GM18499 (cell line): ENCODE measurements around the gene ITIH3.

Experiments
- ATAC-seq: cut with Tn5 transposase; IDR thresholded peaks from one replicate; pipeline ENCODE4 v1.9.1; 2021; ENCODE audit warnings: moderate number of reproducible peaks; ENCODE audit not compliant: insufficient read depth, unreplicated experiment

ITIH3 gene

DNA sequence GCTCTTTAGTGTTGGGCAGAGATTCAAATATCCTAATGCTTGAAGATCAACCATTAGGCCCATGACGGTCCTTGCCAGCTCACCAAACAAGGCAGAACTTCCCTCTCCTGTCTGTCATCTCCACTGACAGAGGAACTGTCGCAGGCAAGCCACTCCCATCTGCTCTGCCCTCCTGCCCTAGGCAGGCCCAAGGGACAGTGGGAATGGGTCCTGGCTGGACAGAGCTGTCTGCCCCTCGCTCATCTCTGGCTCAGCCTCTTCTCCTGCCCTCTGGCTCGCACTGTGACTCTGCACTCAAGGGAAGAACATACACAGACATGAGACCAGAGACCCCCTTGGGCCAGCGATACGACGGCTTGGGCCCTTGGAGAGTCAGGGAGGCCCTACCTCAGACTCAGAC, 47.8 kb downstream of the ITIH3 start:
- ATAC-seq, result no peak

DNA sequence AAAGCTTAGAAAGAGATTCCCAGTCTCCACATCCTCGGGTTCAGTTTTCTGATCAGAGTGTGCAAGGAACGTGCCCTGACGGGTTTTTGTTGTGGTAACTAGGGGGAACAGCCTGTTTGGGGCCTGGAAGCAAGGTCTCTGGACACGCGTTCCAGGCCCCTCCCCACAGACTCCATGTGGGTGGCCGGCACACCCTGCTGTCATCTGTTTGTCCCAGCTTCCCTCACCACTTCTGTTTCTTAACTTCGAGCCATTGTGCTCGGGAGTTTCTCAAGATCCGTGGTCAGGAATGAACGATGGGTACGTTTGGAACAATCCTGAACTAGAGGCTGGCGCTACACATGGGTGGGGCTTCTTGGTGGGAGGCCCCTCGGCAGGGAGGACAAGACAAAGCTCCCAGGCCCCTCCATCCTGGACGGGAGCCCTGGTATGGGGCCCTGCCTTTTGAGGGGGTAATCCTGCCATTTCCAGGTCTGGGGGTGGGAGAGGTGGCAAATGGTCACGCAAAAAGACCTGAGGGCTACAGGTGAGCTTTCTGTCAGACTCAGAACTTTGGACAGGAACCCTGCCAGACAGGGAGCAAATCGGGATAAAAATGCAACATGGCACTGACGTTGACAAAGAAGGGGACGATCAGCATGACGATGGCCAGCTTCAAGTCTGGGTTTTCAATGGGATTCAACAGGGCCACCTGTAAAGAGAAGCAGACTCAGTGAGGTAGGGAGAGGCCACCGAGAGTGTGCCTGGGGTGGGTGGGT, 48.7 kb downstream of the ITIH3 start:
- ATAC-seq, result no peak

DNA sequence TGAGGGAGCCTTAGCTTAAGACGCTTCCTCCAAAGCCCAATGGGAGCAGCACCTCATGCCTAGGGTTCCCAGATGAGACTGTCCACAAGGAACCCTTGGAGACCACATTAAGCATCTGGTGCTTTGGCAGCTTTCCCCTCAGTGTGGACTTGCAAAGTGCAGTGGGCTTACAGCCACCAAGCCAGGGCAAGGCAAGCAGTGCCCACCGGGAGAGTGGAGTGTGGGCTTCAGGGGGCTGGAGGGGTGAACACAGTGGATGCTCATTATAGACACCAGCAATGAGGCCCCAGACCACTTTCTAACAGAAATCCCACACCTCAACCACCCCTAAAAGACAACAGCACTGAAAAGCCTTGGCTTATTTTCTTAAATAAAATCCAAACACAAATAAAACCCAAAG, 49.3 kb downstream of the ITIH3 start:
- ATAC-seq, result no peak

DNA sequence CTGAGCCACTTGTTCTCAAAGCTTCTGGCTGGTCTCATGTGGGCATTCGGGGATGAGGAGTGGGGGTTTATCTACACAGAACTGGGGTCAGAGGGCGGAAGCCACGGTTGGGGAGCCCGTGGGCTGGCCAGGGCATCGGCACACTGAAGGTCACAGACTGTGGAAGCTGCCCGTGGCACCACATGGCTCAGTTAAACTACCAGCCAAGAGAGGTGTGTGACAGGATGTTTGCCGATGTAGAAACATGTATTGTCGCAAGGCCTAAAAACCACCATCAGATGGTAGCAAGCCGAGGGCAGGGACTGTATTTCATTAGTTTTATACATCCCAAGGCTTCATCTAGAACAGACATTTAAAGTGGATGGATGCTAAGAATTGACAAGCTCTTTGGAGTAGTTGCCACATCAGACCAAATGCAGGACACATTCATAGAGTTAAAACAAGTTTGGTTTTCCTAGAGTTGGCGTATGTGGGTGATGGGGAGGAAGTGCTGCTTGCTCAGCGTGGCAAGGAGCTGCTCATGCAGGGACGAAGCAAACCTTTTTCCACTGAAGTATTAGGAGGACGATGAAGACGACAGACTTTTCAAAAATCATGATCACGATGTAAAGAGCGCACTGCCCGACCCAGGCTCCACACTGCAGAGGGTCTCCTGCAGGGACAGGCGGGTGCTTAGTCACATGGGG, 49.8 kb downstream of the ITIH3 start:
- ATAC-seq, result no peak

DNA sequence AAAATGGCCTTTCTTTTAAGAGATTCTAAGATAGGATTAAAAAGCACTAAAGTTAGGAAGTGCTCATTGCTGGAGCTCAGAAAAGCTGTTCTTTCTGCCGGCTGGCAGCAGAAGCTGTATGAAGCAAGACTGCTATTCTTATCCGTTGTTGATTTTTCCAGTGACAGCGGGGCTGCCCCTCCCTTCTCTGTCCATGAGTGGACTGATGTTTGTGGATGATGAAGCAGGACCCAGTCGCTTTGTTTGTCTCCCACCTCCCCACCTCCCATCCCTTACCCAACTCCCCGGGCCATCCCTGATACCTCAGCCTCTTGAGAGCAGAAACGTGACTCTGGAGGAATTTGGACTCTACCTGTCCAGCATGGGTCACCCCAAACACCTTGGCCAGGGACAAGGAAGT, 50.6 kb downstream of the ITIH3 start:
- ATAC-seq, result no peak

DNA sequence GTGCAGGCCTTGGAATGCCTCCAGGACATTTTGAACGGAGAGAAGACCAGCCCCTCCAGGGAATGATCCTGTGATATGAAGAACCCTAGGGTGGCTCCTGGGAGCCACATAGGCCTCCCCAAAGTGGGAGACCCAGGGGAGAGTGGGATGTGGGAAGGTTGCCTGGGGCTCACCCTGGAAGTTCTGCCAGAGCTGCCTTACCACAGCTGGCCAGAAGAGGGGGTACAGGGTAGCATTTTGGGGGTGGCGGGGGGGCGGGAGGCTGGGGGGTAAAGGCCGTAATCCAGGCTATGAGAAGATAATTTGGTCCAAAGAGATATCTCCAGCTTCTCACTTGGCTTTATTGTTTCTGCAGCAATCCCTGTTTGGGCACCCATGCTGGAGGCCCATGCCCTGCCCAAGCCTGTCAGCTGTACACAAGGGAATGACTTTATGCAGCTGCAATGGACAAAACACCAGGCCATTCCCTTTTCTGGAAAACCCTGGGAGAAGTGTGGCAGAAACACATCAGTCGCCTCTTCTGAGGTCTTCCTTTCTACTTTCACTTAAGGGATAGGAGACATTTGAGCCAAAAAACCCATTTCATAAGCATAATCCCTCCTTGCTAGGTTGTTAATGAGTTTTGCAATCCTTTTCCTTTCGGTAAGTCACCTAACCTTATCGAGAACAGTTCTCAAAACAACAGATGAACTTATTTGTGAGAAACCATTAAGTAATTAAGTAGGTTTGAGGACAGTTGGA, 51.3 kb downstream of the ITIH3 start:
- no peak for ATAC-seq

DNA sequence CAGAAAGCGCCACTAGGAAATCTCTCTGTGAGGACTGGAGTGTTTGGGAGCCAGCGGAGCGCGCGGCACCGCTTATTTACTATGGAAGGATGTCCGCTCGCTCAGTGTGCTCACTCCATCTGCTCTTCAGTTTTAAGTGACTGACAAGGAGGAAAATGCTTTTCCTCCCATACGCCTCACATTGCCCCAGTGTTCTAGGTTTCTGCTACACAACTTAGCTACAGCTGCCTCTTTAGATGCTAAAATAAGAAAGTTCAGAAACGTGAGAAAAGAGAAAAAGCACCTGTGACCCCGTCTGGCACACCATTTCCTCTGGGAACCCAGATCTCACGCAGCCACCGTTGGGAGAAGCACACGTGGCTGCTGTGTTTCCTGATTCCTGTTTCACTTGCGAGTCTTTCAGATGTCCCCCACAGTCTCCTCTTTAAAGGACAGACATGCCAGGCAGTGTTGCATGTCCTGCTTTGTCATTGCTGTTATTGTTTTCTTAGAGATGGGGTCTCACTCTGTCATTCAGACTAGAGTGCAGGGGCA, 51.9 kb downstream of the ITIH3 start:
- no peak for ATAC-seq

DNA sequence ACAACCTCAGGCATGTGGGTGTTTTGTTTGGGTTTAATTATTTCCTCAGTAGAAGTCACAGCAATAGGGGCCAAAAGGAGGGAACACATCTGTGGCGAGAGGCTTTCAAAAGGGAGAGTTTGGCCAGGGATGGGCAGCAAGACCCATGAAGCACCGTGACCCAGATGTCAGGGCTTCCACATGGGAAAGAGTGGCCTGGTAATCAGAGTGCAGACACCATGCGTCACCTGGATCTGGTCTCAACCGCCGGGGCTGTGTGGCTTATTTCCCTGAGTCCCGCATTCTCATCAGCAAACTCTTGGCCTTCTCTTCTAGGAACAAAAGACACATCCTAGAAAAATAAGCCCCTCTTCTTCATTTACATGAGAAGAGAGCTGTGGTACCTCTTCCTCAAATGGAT, 52.6 kb downstream of the ITIH3 start:
- no peak for ATAC-seq

DNA sequence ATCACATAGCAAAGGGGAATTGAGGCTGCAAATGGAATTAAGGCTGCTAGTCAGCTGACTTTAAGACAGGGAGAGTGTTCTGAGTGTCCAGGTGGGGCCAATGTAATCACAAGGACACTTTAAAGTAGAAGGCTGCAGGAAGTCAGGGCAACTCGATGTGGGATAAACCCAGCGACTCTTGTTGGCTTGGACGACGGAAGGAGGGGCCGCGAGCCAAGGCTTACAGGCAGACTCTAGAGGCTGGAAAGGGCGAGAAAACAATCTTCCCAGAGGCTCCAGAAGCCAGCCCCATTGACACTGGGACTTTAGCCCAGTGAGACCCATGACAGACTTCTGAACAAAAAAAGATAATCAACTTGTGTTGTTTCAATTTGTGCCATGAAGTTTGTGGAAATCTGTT, 53.1 kb downstream of the ITIH3 start:
- no peak for ATAC-seq

DNA sequence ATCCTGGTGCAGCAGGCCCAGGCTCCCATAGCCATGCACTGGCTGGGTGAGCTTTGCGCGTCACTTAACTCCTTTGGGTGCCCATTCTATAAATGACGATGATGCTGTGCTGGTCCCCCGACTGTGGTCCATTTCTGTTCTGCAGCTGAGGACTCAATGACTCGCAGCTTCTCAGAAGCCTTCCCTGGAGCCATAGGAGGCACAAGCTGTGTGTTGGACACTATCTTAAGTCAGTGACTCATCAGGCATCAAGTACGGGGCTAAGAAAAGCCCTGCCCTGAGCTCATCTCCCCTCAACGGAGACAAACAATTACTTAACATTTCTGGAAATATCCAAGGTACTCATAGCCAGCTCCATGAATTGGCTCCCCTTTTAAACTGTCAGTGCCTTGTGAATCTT, 54.0 kb downstream of the ITIH3 start:
- ATAC-seq, result no peak

DNA sequence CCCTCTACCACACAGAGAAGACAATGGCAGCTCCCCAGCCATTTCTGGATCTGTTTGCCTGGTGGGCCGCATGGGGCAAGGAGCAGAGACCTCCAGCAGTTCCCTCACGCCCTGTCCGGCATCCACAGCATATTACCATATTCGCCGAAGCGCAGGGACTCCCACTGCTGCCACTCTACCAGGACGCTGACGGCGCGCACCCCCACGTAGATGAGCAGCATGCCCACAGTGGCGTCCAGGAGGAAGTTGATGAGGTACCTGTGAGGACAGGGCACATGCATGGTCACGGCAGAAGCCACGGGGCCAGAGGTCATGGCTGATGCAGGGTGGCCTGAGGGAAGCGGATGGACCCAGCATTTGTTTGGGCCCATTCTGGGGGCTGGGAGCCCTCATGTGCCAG, 55.1 kb downstream of the ITIH3 start:
- ATAC-seq, result no peak

DNA sequence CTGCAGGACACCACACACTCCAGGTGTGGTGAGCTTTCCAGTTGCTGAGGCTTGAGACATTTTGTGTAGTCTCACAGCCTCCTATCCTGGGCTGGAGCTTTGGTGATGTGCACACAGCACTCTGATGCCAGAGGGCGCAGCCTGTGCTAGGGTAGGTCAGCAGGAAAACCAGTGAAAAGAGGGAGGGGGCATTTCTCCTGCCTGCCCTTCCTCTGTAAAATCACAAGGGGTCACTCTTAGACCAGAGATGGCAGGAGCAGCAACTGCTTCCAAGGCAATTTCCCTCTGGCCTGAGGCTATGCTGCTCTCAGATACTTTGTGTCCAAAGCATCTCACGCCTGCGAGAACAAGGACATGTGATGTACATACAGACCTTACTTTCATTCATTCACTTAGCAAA, 56.8 kb downstream of the ITIH3 start:
- no peak for ATAC-seq

DNA sequence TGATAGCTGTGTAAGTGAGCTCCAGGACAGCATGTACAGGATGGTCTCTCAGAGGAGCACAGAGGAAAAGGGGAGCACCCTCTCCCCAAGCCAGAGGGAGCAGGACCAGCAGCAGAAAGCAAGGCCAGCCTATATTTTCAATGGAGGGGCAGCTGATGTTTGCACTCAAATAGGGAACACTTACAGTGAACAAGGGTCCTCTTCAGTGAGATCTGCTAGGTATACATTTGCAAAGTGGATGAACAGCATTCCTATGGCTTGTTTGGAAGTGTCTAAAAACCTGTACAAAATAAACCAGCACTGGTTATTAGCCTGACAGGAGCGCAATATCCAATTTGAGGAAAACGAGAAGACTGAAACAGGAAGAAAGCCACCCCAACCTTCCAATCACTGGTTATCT, 57.8 kb downstream of the ITIH3 start:
- ATAC-seq, result no peak

DNA sequence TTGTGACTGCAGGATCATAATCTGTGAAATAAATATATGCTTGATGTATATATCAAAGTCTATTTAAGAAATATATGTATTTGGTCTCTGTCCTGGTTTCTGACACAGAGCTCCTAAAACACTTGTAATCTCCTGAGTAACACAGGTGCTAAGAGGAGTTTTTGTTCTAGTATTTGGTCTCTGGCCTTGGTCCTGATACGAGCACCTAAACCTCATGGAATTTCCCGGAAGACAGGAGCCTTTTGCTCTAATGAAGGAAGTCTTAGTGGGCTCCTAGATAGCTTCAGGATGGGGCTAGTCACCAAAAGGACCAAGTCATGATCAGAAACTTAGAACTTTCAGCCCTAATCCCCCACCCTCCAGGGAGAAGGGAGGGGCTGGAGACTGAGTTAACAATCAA, 59.4 kb downstream of the ITIH3 start:
- no peak for ATAC-seq

DNA sequence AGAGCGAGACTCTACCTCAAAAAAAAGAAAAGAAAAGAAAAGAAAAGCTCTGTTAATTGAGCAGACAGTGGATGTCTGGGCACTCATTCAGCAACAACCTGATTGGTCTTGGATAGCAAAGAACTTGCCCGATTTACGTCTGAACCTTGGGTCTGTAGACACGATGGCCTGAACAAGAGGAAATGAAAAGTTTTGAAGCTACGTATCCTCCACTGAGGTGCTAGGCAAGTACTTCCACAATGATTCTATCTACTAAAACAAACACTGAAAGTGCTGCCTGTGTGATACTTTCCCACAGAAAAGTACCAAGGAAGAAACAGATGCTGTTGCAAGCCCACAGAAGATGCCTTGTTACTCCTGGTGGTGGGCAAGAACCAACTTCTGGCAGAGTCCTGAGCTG, 62.1 kb downstream of the ITIH3 start:
- no peak for ATAC-seq

DNA sequence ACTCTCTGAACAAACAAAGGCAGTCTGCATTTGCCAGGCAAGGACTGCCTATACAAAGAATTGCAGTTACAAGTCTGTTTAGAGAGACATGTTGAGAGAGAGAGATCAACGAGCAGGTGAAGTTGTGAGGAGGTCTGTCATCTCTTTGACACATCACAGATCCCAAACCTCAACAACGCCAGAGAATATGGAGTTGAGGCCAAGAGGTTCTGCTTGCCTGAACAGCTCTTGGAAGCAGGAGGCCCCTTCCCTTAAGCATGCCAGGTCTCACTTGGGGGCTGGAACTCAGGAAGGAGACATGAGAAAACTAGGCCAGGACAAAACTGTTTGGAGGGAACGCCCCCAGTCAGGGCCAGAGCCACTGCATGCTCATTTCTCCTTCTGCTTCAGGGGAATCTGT, 62.5 kb downstream of the ITIH3 start:
- ATAC-seq, result no peak

DNA sequence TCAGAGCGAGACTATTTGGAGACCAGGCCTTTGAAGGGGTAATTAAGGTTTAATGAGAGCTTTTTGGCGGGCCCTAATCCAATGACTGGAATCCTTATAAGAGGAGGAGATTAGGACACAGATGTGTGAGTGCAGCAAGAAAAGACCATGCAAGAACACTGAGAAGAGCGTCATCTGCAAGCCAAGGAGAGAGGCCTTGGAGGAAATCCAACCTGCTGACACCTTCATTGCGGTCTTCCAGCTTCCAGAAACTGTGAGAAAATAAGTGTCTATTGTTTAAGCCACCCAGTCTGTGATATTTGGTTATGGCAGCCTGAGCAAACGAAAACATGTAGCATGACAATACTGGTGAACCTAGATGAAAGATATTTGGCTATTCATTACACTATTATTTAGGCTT, 63.3 kb downstream of the ITIH3 start:
- no peak for ATAC-seq
